Lung (tissue), 12 donors: ENCODE data around the gene ABCC2. TPM values are rescaled to one million over a fixed set of nuclear protein-coding genes. Genes with fewer than 3 reads are reported as not detected.
A peak's percentile ranks its signal among the peaks of the same experiment; 100 is the strongest.

Experiments used
- ATAC-seq: fragments of 200-7000 bp; cut with Tn5 transposase; one replicate; pipeline ENCODE4 v1.9.1; 2020; ENCODE audit warnings: moderate number of reproducible peaks; ENCODE audit not compliant: insufficient read depth, low FRiP score
- DNase-seq, 3 donors: peaks; one replicate each; pipeline ENCODE4 v3.0.0-alpha.2; 2013 to 2017
- H3K27ac ChIP-seq, 2 donors: one replicate each; pipeline ENCODE4 v1.5.1; 2013; ENCODE audit warnings: mild to moderate bottlenecking in 2 of 2, moderate library complexity in 2 of 2, control low read depth in 1 of 2, inconsistent platforms in 1 of 2, low read depth in 1 of 2, low read length in 1 of 2
- H3K27me3 ChIP-seq, 3 donors: one replicate each; pipeline ENCODE4 v1.5.1; 2013; ENCODE audit warnings: low read length in 2 of 3; ENCODE audit not compliant: control insufficient read depth in 3 of 3, insufficient read depth in 3 of 3
- H3K36me3 ChIP-seq, 4 donors: one replicate each; pipeline ENCODE4 v1.5.1; 2013; ENCODE audit warnings: low read length in 4 of 4, mild to moderate bottlenecking in 1 of 4, moderate library complexity in 1 of 4; ENCODE audit not compliant: control insufficient read depth in 4 of 4, insufficient read depth in 4 of 4
- H3K4me1 ChIP-seq, 5 donors: one replicate each; pipeline ENCODE4 v1.5.1; 2013; ENCODE audit warnings: low read length in 5 of 5, mild to moderate bottlenecking in 2 of 5, moderate library complexity in 1 of 5; ENCODE audit not compliant: control insufficient read depth in 5 of 5, insufficient read depth in 5 of 5
- H3K4me3 ChIP-seq: one replicate; pipeline ENCODE4 v1.5.1; 2013; ENCODE audit warnings: mild to moderate bottlenecking, control low read depth, moderate library complexity
- H3K9ac ChIP-seq, 2 donors: one replicate each; pipeline ENCODE4 v1.5.1; 2013; ENCODE audit warnings: low read length in 2 of 2, control low read depth in 1 of 2; ENCODE audit not compliant: insufficient read depth in 1 of 2
- H3K9me3 ChIP-seq, 4 donors: one replicate each; pipeline ENCODE4 v1.5.1; 2013; ENCODE audit warnings: low read length in 3 of 4, mild to moderate bottlenecking in 1 of 4, moderate library complexity in 1 of 4; ENCODE audit not compliant: control insufficient read depth in 4 of 4, insufficient read depth in 3 of 4
- CTCF ChIP-seq: IDR thresholded peaks from 2 replicates; pipeline ENCODE4 v1.5.1; 2012; ENCODE audit warnings: mild to moderate bottlenecking; ENCODE audit errors: control extremely low read depth, extremely low read depth
- WGBS, 2 donors: extraction: QIAGEN DNeasy Blood & Tissue Kit; methylation state at CpG; one replicate each; pipeline ENCODE4 v1.1.7; 2013; 5-methylcytosine and 5-hydroxymethylcytosine counted together
- polyA plus RNA-seq, 2 donors: library from polyadenylated mRNA; stranded (reverse); fragments of 200-250 nt; gene quantifications; one replicate each; pipeline ENCODE4 v1.2.1, GENCODE V29; 2013
- total RNA-seq, 2 donors: library from RNA; depleted of rRNA in 1 of 2; stranded (reverse); fragments of >200 nt in 1 of 2; gene quantifications; one replicate each; pipeline ENCODE4 v1.2.1, GENCODE V29; 2014 to 2021
- donor health status: control.
- donor health status: control.
- donor health status: Bipolar disorder and iron deficiency.
- donor health status: healthy.
- donor health status: DM: yes; HTN: yes; CAD: no.

ABCC2 gene
- total and polyA plus RNA-seq, 4 donors, result 0.47 to 1.3 (median 0.96) TPM

DNA sequence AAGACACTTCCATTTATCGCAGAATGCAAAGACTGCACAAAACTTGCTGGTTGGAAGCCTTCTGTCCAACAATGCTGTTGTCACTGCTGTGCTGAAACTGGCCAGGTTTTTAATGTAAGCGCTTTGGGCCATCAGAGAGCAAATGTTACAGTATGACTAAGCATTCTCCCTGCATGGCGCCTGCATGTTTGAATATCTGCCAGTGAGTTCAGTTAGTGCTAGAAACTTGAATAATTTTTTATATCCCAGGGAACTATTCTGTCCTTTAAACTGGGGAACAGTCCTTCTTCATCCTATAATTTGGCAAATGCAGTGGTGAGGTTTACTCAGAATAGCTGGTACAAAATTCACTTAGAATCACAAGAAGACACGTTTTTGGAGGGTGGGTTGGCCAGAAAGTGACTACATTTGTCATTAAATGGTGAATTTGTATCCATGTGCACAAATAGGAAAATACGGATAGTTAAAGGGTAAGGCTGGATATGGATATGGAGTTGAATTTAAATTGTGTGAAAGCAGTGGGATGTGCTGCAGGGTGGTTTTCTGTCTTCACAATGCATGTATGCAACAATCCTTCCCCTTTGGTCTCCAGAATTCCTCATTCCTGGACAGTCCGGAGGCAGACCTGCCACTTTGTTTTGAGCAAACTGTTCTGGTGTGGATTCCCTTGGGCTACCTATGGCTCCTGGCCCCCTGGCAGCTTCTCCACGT lies 1.7 kb downstream of the ABCC2 start:
- WGBS, 2 donors, result 84 to 86% methylated on average over 7 of the region's 7 CpGs
- ATAC-seq, result no peak
- DNase-seq, result peak; percentile 15 to 67 (median 40)
- Histone ChIP-seq H3K9ac (no peak overlapping the region), H3K27me3 (no peaks in the 10 kb centered on the region), H3K36me3 (no peaks in the 10 kb centered on the region), H3K4me1 (peaks cover 0 to 4% (median 0%) of the 10 kb centered on the region in 5 donors), H3K4me3 (no peak overlapping the region), H3K27ac (no peak overlapping the region), H3K9me3 (no peaks in the 10 kb centered on the region)
- no peak for TF ChIP-seq CTCF

DNA sequence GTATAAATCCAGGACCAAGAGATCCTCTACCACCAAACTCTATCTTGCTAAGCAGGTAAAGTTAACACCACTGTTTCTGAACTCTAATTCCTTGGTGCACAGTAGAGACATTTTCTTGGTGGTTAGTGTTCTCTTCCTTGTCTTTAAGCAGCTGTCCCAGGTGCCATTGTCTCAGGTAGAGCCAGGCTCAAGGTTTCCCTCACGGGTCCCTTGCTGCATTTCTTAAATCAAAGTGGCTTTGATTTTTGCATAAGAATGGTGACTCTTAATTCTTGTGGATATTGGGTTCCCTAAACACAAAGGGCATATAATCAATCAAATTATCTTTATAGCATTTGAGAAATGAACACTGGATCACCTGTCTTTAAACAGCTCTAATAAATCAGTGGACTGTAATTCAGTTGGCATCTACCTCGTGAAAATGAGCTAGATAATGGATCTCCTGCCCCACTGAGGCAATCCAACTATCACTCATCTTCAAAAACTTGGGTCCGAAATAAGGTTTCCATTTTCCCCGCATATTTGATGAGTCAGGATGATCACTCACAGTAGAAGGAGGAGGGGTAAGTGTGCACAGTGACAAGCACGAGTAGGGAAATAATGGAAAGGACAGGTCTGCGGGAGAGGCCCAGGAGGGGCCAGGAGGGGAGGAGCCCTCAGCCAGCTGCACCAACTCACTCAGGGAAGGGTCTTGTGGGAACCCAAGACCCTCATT lies 2.4 kb downstream of the ABCC2 start:
- Histone ChIP-seq H3K9me3 (no peaks in the 10 kb centered on the region), H3K36me3 (no peaks in the 10 kb centered on the region), H3K27ac (no peak overlapping the region), H3K4me3 (no peak overlapping the region), H3K4me1 (peaks cover 0 to 4% (median 0%) of the 10 kb centered on the region in 5 donors), H3K9ac (no peak overlapping the region), H3K27me3 (no peaks in the 10 kb centered on the region)
- DNase-seq, result no peak
- ATAC-seq, result no peak
- no peak for TF ChIP-seq CTCF
- WGBS, 2 donors, result 94 to 95% methylated on average over 6 of the region's 6 CpGs

GRCh38 chr10:99785646-99786045 lies 3.2 kb downstream of the ABCC2 start:
- Histone ChIP-seq H3K4me3 (no peak overlapping the region), H3K36me3 (no peaks in the 10 kb centered on the region), H3K4me1 (peaks cover 0 to 4% (median 0%) of the 10 kb centered on the region in 5 donors), H3K9me3 (no peaks in the 10 kb centered on the region), H3K27ac (no peak overlapping the region), H3K9ac (no peak overlapping the region), H3K27me3 (no peaks in the 10 kb centered on the region)
- no peak for ATAC-seq
- DNase-seq, result no peak
- WGBS, 2 donors, result 89% methylated on average over 6 of the region's 6 CpGs
- no peak for TF ChIP-seq CTCF
